Activated gamma-delta T cell treated with anti-CD3 and anti-CD28 coated beads, Interleukin-2, amount 50 U/mL, for 16 hours (primary cell): ENCODE data around the gene RAB3C.

Experiments used
- DNase-seq: peaks from one replicate; pipeline ENCODE4 v3.0.0-alpha.2; 2020; ENCODE audit warnings: low read depth

RAB3C gene

GRCh38 chr5:58775701-58776262, 192.9 kb downstream of the RAB3C start:
- DNase-seq = no peak

GRCh38 chr5:58776559-58776958, 193.7 kb downstream of the RAB3C start:
- no peak for DNase-seq

- no peak for DNase-seq
Measured at GRCh38 chr5:58778888-58779287, 196.0 kb downstream of the RAB3C start.

GRCh38 chr5:58786035-58786434, 203.2 kb downstream of the RAB3C start:
- DNase-seq = no peak

GRCh38 chr5:58786711-58787303, 203.9 kb downstream of the RAB3C start:
- no peak for DNase-seq

- no peak for DNase-seq
Measured at GRCh38 chr5:58787987-58788386, 205.1 kb downstream of the RAB3C start.

GRCh38 chr5:58793888-58794657, 211.2 kb downstream of the RAB3C start:
- DNase-seq = no peak

- DNase-seq = no peak
Measured at GRCh38 chr5:58794875-58795274, 212.0 kb downstream of the RAB3C start.

GRCh38 chr5:58795327-58795726, 212.5 kb downstream of the RAB3C start:
- DNase-seq = no peak

GRCh38 chr5:58797021-58797420, 214.1 kb downstream of the RAB3C start:
- DNase-seq = no peak

GRCh38 chr5:58800356-58800755, 217.5 kb downstream of the RAB3C start:
- no peak for DNase-seq

GRCh38 chr5:58800861-58801540, 218.1 kb downstream of the RAB3C start:
- no peak for DNase-seq

- no peak for DNase-seq
Measured at GRCh38 chr5:58803056-58803455, 220.2 kb downstream of the RAB3C start.

- DNase-seq = no peak
Measured at GRCh38 chr5:58804291-58804690, 221.4 kb downstream of the RAB3C start.

- DNase-seq = no peak
Measured at GRCh38 chr5:58810086-58810485, 227.2 kb downstream of the RAB3C start.

GRCh38 chr5:58813855-58814254, 231.0 kb downstream of the RAB3C start:
- no peak for DNase-seq

GRCh38 chr5:58816181-58816731, 233.4 kb downstream of the RAB3C start:
- DNase-seq = no peak

- no peak for DNase-seq
Measured at GRCh38 chr5:58818465-58818864, 235.6 kb downstream of the RAB3C start.

- DNase-seq = no peak
Measured at GRCh38 chr5:58825441-58825840, 242.6 kb downstream of the RAB3C start.

GRCh38 chr5:58825899-58826298, 243.0 kb downstream of the RAB3C start:
- no peak for DNase-seq

GRCh38 chr5:58827463-58827862, 244.6 kb downstream of the RAB3C start:
- DNase-seq = no peak

GRCh38 chr5:58828258-58828657, 245.4 kb downstream of the RAB3C start:
- DNase-seq = no peak
